Naive B cell (primary cell): ENCODE measurements around the gene LRCH1. TPM values are rescaled to one million over a fixed set of nuclear protein-coding genes. Genes with fewer than 3 reads are reported as not detected.

Experiments
- ATAC-seq, 2 donors: fragments of 150-1000 bp; cut with Tn5 transposase; 2 replicates each; pipeline ENCODE4 v1.10.0; 2021; ENCODE audit warnings: low read depth in 2 of 2, mild to moderate bottlenecking in 2 of 2, moderate library complexity in 2 of 2
- DNase-seq: peaks from one replicate; pipeline ENCODE4 v3.0.0; 2022
- H3K27ac Mint-ChIP-seq, 6 donors: one replicate each; pipeline ENCODE4 v1.8.0; 2020 to 2022; ENCODE audit warnings: mild to moderate bottlenecking in 6 of 6, mixed read lengths in 6 of 6, moderate library complexity in 5 of 6, inconsistent platforms in 2 of 6
- H3K27me3 Mint-ChIP-seq, 3 donors: one replicate each; pipeline ENCODE4 v1.8.0; 2021 to 2022; ENCODE audit warnings: mixed read lengths in 3 of 3, mild to moderate bottlenecking in 1 of 3
- H3K36me3 Mint-ChIP-seq, 2 donors: one replicate each; pipeline ENCODE4 v1.8.0; 2020 to 2022; ENCODE audit warnings: mixed read lengths in 2 of 2, inconsistent platforms in 1 of 2, mild to moderate bottlenecking in 1 of 2
- H3K4me1 Mint-ChIP-seq, 3 donors: one replicate each; pipeline ENCODE4 v1.8.0; 2020 to 2022; ENCODE audit warnings: mixed read lengths in 3 of 3, inconsistent platforms in 1 of 3, mild to moderate bottlenecking in 1 of 3, moderate library complexity in 1 of 3
- H3K4me3 Mint-ChIP-seq, 8 donors: one replicate each; pipeline ENCODE4 v1.8.0; 2020 to 2022; ENCODE audit warnings: mild to moderate bottlenecking in 8 of 8, mixed read lengths in 8 of 8, moderate library complexity in 8 of 8, inconsistent platforms in 2 of 8
- H3K9me3 Mint-ChIP-seq, 7 donors: one replicate each; pipeline ENCODE4 v1.8.0; 2020 to 2022; ENCODE audit warnings: mixed read lengths in 7 of 7, mild to moderate bottlenecking in 5 of 7, inconsistent platforms in 2 of 7, moderate library complexity in 1 of 7
- polyA plus RNA-seq, 6 donors: library from polyadenylated mRNA; unstranded; fragments of 300-500 nt; fragmentation: Illumina TruSeq; gene quantifications; one replicate each; pipeline ENCODE4 v1.2.3, GENCODE V29; 2021; ENCODE audit warnings: low read depth in 6 of 6

LRCH1 gene
- polyA plus RNA-seq, 6 donors from 2014 or later, result 6.9 to 14.0 (median 9.8) TPM

- Mint-ChIP-seq H3K27me3 (no peaks in the 10 kb centered on the region), H3K27ac (peak overlapping the region; percentile 79 to 97 (median 89)), H3K9me3 (no peaks in the 10 kb centered on the region), H3K4me3 (peak overlapping the region; percentile 52 to 86 (median 78)), H3K4me1 (peaks cover 71 to 96% (median 84%) of the 10 kb centered on the region in 3 donors), H3K36me3 (no peaks in the 10 kb centered on the region)
- DNase-seq (no peak), ATAC-seq (peak in 1 of 2 donors; percentile 2)
Measured at GRCh38 chr13:46594374-46595078, 41.6 kb downstream of the LRCH1 start.

DNA sequence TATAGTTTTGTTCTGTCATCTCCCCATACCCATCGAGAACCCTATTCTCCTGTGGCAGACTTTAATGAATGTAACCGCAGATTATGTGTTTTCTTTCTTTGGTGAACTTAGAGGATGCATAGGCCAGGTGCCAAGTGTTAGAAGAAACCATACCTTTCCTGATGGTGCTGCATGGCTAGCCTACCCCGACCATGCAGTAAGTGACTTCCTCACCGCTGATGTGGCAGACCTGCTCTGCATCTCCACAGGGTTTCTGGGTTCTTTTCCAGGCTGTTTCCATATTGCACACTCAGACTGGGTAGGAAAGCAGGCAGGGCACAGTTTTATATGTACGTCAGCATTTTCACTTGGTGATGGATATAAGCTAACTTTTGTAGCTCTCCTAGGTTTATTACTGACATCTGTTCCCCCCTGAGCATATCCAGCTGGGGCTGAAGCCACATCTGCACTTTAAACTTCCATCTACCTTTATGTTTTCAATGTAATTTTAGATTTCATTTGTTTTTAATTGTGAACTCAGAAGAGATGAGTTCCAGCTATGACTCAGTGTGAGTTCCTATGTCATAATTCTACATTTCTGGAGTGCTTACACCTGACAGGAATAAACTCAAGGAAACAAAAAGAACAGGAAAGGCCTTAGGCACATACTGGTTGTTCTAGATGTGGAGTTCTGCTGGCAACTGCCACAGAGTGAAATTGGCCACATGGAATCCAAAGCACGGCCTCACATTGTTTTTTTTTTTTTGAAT, 42.3 kb downstream of the LRCH1 start:
- no peaks in the 10 kb centered on the region for H3K36me3 Mint-ChIP-seq
- no peaks in the 10 kb centered on the region for H3K9me3 Mint-ChIP-seq
- DNase-seq (peak; percentile 77), ATAC-seq (peak; percentile 89 to 92)
- peak overlapping the region; percentile 79 to 97 (median 89) for H3K27ac Mint-ChIP-seq
- H3K4me3 Mint-ChIP-seq, result peak overlapping the region; percentile 52 to 86 (median 78)
- H3K4me1 Mint-ChIP-seq, result peaks cover 68 to 93% (median 81%) of the 10 kb centered on the region in 3 donors
- H3K27me3 Mint-ChIP-seq, result no peaks in the 10 kb centered on the region

- DNase-seq (peak; percentile 31), ATAC-seq (no peak)
- peak overlapping the region; percentile 52 to 86 (median 78) for H3K4me3 Mint-ChIP-seq
- H3K4me1 Mint-ChIP-seq, result peaks cover 64 to 94% (median 82%) of the 10 kb centered on the region in 3 donors
- no peaks in the 10 kb centered on the region for H3K27me3 Mint-ChIP-seq
- no peaks in the 10 kb centered on the region for H3K9me3 Mint-ChIP-seq
- H3K36me3 Mint-ChIP-seq, result no peaks in the 10 kb centered on the region
- H3K27ac Mint-ChIP-seq, result peak overlapping the region; percentile 79 to 97 (median 89)
Measured at GRCh38 chr13:46595885-46596275, 42.9 kb downstream of the LRCH1 start.

DNA sequence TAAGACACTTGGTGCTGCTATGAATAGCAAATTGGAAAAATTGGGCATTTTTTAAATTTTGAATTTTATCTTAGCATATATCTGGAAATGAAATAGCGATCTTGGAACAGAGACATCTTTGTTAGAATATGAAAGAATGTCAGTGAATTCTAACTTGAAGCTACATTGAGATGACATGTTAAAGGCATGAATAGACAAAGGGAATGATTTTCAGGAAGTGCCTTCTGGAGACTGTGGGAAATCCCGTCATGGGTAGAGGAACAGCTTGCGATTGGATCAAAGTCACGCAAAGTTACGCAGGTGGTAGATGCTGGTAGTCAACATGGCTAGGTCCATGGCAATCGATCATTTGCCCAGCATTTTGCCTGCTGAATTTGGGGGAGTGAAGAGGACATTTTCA, 43.5 kb downstream of the LRCH1 start:
- DNase-seq (no peak), ATAC-seq (no peak)
- H3K4me1 Mint-ChIP-seq, result peaks cover 69 to 94% (median 83%) of the 10 kb centered on the region in 3 donors

GRCh38 chr13:46598140-46598819, 45.3 kb downstream of the LRCH1 start:
- Mint-ChIP-seq H3K4me3 (peak overlapping the region; percentile 54 to 92 (median 78)), H3K9me3 (no peaks in the 10 kb centered on the region), H3K27me3 (no peaks in the 10 kb centered on the region), H3K36me3 (no peaks in the 10 kb centered on the region), H3K4me1 (peaks cover 71 to 95% (median 85%) of the 10 kb centered on the region in 3 donors), H3K27ac (peak overlapping the region in 5 of 6 donors; percentile 44 to 95 (median 84))
- DNase-seq (peak; percentile 54), ATAC-seq (peak in 1 of 2 donors; percentile 23)

More for the DNA sequence above, 43.5 kb downstream of the LRCH1 start:
- peak overlapping the region in 7 of 8 donors; percentile 52 to 86 (median 72) for H3K4me3 Mint-ChIP-seq
- peak overlapping the region in 5 of 6 donors; percentile 38 to 97 (median 89) for H3K27ac Mint-ChIP-seq
- H3K9me3 Mint-ChIP-seq, result no peaks in the 10 kb centered on the region
- H3K36me3 Mint-ChIP-seq, result no peaks in the 10 kb centered on the region
- no peaks in the 10 kb centered on the region for H3K27me3 Mint-ChIP-seq

- Mint-ChIP-seq H3K36me3 (no peaks in the 10 kb centered on the region), H3K9me3 (no peaks in the 10 kb centered on the region), H3K27ac (peak overlapping the region in 3 of 6 donors; percentile 66 to 95 (median 89)), H3K4me3 (peak overlapping the region; percentile 54 to 92 (median 78)), H3K27me3 (no peaks in the 10 kb centered on the region), H3K4me1 (peaks cover 68 to 93% (median 85%) of the 10 kb centered on the region in 3 donors)
- DNase-seq (no peak), ATAC-seq (no peak)
Measured at GRCh38 chr13:46598820-46599180, 45.8 kb downstream of the LRCH1 start.

DNA sequence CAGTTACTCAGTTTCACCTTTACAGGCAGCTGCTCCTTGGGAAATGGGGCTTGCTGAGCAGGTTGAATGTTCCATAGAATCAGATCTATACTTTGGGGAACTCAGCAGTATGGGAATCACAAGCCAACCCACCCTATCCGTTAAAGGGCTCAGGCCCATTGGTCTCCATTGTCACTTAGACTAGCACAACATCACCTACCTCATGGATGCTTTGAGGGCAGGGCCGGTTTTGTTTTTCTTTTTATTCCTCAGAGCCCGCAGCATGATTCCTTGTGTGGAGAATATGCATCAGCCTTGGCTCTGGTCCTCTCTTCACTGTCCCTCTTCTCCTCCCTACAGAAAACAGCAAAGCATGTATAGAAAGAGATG, 48.0 kb downstream of the LRCH1 start:
- DNase-seq (no peak), ATAC-seq (no peak)
- Mint-ChIP-seq H3K27ac (peak overlapping the region in 4 of 6 donors; percentile 50 to 64 (median 57)), H3K9me3 (no peaks in the 10 kb centered on the region), H3K4me1 (peaks cover 64 to 91% (median 84%) of the 10 kb centered on the region in 3 donors), H3K36me3 (no peaks in the 10 kb centered on the region), H3K27me3 (no peaks in the 10 kb centered on the region), H3K4me3 (peak overlapping the region in 2 of 8 donors; percentile 31 to 66)

DNA sequence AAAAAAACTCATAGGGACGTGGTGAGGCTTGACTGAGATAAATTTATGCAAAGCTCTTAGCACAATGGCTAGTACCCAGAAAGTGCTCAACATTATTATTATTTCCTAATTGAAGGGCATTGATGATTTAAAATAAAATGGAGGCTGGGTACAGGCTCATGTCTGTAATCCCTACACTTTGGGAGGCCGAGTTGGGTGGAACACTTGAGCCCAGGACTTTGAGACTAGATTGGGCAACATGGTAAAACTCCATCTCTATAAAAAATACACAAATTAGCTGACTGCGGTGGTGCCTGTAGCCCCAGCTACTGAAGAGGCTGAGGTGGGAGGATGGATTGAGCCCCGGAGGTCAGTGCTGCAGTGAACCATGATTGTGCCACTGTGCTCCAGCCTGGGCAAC, 49.6 kb downstream of the LRCH1 start:
- DNase-seq, result no peak
- Mint-ChIP-seq H3K27me3 (no peaks in the 10 kb centered on the region), H3K36me3 (no peaks in the 10 kb centered on the region), H3K4me3 (peak overlapping the region in 1 of 8 donors; percentile 12), H3K27ac (peak overlapping the region in 4 of 6 donors; percentile 22 to 86 (median 64)), H3K4me1 (peaks cover 71 to 92% (median 92%) of the 10 kb centered on the region in 3 donors), H3K9me3 (no peaks in the 10 kb centered on the region)
- ATAC-seq, result no peak

GRCh38 chr13:46603165-46603603, 50.2 kb downstream of the LRCH1 start:
- H3K36me3 Mint-ChIP-seq, result no peaks in the 10 kb centered on the region
- no peaks in the 10 kb centered on the region for H3K9me3 Mint-ChIP-seq
- no peaks in the 10 kb centered on the region for H3K27me3 Mint-ChIP-seq
- H3K4me3 Mint-ChIP-seq, result peak overlapping the region in 2 of 8 donors; percentile 5 to 51
- peak overlapping the region in 4 of 6 donors; percentile 22 to 84 (median 48) for H3K27ac Mint-ChIP-seq
- peaks cover 71 to 92% (median 92%) of the 10 kb centered on the region in 3 donors for H3K4me1 Mint-ChIP-seq
- ATAC-seq (no peak), DNase-seq (no peak)

GRCh38 chr13:46604226-46604990, 51.4 kb downstream of the LRCH1 start:
- ATAC-seq (no peak), DNase-seq (no peak)
- Mint-ChIP-seq H3K27me3 (no peaks in the 10 kb centered on the region), H3K4me1 (peaks cover 74 to 94% (median 92%) of the 10 kb centered on the region in 3 donors), H3K36me3 (no peaks in the 10 kb centered on the region), H3K27ac (peak overlapping the region in 4 of 6 donors; percentile 54 to 97 (median 69)), H3K9me3 (no peaks in the 10 kb centered on the region), H3K4me3 (no peak overlapping the region)

DNA sequence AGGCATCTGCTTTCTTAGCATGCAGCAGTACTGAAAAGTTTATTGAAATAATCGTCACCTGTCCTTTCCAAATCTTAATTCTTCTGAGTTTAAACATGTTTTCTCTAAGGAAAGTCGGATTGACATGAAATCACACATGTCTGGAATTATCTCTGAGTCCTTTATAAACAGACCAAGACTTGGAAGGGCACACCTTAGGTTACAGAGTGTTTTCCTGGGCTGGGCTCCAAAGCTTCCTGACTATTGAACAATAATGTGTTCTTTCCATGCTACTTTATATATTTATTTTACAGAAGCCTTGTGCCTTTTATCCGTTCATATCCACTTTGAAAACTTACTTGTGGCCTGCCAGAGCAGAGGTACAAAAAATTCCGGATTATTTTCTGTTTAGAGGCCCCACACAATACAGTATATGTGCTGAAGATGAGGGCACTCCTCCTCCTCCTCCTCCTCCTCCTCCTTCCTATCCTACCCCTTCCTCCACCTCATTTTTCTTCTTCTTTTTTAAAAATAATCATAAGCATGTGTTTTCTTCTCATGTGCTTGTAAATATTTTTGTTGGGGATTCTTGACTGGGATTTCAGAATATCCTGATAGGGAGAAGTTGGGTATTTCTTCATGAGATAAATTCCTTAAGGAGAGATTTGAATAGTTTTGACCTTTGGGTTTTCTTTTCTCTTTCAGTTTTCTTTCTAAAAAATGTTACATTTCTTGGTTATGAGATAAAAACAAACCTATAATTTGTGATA, 52.3 kb downstream of the LRCH1 start:
- Mint-ChIP-seq H3K4me3 (peak overlapping the region in 4 of 8 donors; percentile 46 to 84 (median 72)), H3K27ac (peak overlapping the region; percentile 84 to 99 (median 97)), H3K36me3 (no peaks in the 10 kb centered on the region), H3K4me1 (peaks cover 76 to 98% (median 93%) of the 10 kb centered on the region in 3 donors), H3K9me3 (no peaks in the 10 kb centered on the region), H3K27me3 (no peaks in the 10 kb centered on the region)
- DNase-seq (no peak), ATAC-seq (no peak)
